Pons (tissue), 1 donor: Measurements from ENCODE around the gene TMEM151B.
A peak's percentile ranks its signal among the peaks of the same experiment; 100 is the strongest.
"Not testable (repeated sequence)": the region's sequence is repeated elsewhere in the genome, so short reads cannot be mapped to it uniquely, and the experiment has no call there.

ENCODE experiments used
- DNase-seq: peaks from one replicate; pipeline ENCODE4 v3.0.0-alpha.2; 2016; ENCODE audit warnings: low spot score

The TMEM151B gene

DNA sequence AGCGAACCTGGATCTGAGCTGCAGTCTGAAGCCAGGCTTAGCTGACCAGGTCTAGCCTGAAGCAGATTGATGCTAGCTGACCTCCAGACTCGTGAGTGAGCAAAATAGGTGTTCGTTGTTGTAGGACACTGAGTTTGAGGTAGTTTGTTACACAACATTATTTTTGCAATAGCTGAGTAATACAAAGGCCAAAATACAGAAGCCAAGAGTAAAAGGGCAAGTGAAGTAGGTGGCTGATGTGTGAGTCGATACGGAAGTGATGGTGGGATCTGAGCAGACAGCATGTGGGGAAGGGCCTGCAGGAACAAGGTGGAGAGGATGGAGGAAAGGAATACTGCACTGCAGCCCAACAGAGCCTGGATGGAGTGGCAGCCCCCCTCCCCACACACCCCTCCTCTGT lies 63.7 kb downstream of the TMEM151B start:
- no peak for DNase-seq

DNA sequence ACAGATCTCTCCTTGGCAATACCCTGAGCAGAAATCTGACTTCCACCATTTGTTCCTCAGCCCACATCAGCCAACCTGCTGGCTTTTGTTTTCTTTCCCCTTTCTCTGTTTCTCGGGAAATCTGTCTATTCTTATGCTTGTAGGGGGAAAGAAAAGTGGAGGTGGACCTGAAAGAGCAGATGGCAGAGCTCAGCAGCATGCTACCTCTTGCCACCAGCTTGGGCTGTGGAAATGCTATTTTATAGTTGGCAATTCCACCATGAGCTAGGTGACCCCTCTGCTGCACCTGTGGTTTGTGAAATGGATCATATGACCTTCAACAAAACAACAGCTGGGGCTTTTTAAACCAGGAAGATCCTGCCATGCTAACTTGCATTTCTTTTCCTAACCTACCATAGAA lies 65.4 kb downstream of the TMEM151B start:
- no peak for DNase-seq

DNA sequence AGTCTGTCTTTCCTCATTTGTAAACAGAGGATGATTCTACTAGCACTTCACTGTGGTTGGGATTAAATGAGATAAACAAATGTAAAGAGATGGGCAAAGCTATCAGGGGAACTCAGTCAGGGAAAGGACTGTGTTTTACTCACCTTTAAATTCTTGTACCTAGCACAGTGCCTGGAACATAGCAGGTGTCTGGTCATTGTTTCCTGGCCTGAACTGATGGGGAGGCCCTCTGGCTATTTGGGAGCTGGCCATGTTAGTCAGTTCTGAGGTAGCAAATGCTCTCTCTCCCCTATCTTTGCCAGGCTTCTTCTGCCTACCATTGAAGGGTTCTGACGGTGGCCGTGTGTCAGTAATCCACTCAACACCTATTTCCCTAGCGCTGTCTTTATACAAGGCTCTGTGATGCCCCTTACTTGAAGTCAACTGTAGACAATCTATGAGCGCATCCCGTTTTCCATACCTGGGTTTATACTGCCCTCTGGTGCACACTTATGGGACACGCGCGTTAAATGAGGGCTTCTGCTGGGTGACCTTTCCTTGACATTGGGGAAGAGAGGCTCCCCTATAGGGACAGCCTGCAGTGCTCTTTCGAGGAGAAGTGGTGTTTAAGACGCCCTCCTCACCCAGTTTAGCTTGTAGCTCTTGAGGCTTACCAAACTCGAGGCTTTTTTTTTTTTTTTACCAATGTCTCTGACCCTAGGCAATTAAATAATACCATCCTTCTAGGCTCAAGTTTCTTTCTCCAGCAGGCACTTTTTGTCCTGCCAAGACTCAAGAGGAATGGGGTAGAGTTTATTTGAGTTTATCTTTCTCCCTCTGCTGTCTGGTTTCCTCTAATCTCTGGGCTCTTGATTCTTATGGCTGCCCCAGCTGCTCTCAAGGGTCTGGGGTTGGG lies 68.2 kb downstream of the TMEM151B start:
- DNase-seq, result peak; percentile 80

DNA sequence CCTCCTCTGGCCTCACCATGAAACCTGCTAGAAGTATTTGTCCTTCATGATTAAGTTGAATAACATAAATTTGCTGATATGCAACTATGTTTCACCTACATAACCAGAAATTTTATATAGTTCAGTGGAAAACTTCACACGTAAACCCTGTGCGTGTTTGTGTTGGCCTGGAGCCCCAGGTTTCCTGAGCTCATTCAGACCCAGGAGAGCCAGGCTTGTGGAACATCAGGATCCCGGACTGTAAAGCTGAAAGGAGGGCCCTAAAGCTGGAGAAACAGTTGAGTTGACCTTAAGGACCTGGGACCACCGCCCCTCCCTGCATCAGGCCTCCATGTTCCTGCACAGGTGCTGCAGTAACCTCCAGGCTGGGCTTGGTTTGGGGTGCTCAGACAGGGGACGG lies 69.1 kb downstream of the TMEM151B start:
- no peak for DNase-seq

DNA sequence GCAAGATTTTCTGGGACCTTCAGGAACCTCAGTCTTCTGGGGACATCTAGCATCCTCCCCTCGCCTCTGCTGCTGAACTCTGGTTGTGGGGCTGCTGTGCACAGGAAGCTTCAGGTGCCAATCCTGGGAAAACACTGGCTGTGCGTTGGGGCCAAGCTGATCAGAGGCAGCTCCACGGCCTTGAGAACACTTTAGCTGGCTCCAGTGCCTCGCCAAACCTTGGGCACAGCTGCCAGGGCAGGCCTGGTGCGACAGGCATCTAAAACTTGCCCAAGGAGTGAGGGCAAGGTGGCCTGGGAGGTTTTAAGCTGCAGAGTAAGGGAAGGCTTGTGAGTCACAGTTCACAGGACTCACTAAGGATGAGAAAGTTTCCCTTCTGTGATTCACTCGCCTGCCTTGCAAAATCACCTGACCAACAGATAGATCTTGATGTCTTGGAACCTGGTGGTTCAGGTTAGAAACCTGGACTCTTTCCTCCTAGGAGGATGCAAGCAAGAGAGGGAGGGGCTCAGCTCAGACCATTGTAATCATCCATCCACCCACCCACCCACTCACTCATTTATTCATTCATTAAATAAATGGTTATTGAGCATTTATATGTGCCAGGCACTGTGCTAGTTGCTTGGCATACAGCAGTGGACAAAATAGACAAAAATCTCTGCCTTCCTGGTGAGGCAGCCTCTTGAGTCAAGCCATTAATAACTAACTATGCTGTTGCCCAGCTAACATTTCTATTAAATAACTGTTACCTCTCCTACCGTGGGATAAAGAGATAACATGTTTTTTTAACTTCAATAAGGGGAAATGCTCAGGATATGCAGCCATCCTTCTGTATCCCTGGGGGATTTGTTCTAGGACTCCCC lies 69.7 kb downstream of the TMEM151B start:
- DNase-seq, result no peak

DNA sequence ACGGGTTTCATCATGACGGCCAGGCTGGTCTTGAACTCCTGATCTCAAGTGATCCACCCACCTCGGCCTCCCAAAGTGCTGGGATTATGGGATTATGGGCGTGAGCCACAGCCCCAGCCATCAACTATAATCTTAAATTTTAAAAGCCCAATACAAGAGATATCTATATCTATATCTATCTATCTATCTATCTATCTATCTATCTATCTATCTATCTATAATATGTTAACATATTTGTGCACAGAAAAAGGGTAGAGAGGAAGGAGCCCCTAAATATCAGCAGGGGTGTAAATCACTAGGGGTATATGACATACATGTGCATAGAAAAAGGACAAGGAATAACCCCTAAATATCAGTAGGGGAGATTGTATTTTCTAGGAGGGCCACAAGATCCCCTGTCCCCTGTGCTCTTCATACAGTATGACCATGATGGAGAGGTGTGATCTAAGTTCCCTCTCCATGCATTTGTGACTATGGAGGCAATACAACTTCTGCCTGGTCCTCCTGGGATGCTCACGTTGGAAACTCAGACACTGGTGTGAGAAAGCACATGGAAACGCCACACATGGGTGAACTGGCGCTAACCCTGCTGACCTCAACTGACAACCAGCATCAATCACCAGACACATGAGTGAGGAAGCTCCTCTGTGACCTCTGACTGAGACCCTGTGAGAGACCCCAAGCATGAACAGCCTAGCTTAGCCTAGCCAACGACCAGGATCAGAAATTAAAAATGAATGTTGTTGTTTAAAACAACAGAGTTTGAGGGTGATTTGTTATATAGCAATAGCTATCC lies 71.0 kb downstream of the TMEM151B start:
- DNase-seq, result no peak

DNA sequence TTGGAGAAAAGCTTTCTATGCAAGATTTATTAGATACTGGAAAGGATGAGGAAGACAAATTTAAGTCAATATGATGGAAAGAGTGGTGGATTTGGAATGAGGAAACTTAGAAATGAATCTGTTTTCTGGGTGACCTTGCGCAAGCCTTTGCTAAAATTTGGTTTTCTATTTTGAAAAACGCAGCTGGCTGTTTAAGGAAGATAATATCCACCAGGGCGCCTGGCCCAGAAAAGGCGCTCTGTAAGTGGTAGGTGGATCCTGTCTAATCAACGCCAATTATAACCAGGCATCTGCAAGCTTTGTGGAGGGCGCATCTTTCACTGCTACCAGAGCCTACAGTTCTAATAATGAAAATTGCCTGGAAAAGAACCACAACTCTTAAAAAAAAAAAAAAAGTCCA lies 71.8 kb downstream of the TMEM151B start:
- DNase-seq, result no peak

DNA sequence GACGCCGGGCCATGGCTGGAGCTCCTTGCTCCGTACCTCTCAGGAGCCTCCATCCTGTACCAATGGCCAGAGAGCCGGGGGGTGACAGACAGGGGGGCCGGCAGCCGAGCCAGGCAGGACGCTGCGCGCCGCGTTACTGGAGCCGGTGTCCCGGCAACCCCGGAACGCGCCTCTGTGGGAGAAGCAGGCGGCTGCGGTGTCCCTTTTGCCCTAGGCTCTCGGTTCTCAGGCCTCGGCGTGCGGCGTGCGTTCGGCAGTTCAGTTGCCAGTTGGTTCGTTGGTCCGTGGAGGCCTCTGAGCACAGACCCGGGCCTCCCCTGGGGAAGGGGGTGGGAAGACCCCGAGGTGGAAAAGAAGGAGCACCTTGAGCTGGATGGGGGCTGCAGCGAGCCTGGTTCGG lies 72.2 kb downstream of the TMEM151B start, which contains the start of gene SPATS1:
Gene SPATS1 (plus strand): TSS at position 162 of the 400 bp plus-strand sequence. CDS start 446 bp downstream, outside the sequence.
- DNase-seq, result no peak

DNA sequence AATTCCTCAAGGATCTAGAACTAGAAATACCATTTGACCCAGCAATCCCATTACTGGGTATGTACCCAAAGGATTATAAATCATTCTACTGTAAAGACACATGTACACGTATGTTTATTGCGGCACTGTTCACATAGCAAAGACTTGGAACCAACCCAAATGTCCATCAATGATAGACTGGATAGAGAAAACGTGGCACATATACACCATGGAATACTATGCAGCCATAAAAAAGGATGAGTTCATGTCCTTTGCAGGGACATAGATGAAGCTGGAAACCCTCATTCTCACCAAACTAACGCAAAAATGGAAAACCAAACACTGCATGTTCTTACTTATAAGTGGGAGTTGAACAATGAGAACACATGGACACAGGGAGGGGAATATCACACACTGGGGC lies 76.6 kb downstream of the TMEM151B start:
- DNase-seq, result not testable (repeated sequence)

DNA sequence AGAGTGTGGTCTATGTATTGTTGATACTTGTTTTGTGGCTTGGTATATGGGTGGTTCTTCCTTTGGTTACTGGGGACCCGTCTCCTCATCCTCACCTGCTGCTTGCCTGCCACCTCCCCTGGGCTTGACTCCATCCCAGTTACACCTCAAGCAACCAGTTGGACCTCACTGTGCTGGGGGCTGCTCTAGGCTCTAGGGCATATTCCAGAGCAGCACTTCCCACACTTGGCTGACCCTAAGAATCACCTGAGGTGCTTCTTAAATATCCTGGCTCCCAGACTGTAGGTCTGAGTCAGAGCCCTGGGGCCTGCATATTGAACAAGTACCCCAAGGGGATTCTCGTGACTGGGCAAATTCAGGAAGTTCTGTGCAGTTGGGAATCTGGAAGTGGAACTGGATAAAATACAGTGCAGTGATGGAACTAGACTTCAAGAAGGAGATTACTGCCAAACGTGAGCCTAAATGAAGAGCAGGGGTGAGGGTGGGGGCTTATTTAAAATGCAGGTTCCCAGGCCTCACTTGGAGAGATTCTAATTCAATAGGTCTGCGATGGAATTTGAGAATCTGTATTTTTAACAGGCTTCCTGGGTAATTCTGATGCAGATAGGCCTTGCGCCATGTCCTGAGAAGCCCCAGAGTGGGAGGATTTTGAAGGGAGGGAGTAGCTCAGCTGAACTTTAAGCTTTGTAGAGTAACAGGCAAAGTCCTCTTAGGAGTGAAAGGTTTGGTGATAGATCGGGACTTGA lies 79.8 kb downstream of the TMEM151B start:
- no peak for DNase-seq

DNA sequence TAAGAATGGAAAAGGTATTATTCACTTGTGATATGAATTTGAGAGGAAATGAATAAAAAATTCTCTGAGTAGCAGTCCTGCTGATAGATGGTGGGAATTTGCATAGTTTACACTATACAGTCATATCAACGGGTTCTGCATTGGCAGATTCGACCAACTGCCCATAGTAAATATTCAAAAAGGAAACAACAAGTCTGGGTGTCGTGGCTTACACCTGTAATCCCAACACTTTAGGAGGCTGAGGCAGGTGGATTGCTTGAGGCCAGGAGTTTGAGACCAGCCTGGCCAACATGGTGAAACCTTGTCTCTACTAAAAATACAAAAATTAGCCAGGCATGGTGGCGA lies 80.4 kb downstream of the TMEM151B start:
- not testable (repeated sequence) for DNase-seq

DNA sequence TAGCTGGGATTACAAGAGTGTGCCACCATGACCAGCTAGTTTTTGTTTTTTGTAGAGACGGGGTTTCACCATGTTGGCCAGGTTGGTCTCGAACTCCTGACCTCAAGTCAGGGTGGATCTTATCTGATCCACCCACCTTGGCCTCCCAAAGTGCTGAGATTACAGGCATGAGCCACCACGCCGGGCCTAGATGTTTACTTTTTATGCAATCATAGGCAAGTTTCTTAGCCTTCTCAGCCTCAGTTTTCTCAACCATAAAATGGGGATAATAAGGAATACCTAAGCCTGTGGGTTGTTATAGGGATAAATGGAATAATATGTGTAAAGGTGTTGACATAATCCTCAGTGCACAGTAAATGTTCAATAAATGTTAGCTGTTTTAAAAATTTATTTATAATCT lies 82.0 kb downstream of the TMEM151B start:
- no peak for DNase-seq

DNA sequence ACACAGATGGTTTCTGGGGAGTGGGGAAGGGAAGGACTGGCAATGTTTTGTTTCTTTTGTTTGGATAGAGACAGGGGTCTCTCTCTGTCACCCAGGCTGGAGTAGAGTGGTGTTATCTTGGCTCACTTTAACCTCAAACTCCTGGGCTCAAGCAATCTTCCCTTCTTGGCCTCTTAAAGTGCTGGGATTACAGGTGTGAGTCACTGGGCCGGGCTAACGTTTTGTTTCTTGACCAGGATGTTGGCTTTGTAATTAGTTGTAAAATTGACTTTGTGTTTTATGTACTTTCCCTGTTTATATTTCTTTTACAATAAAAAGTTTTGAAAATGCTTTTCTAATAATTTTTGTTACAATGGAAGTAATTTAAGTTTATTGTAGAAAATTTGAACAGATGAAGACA lies 83.1 kb downstream of the TMEM151B start:
- no peak for DNase-seq

DNA sequence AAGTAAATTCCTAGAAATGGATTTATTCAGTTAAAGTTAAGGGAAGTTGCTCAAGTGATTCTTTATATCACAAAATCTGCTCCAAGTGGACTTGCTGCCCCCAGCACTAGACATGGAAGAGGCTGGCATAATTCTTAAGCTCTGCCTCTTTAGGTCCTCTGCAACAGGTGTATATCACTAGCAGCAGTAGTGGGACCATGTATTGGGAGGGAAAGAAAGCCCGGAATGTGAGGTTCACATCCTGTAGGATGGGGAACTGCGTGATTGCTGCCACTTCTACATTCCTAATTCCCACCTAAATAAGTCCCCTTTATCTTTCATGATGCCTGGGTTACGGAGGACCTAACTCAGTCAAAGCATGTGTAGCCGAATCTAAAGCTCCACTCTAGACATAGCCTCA lies 85.4 kb downstream of the TMEM151B start:
- no peak for DNase-seq

DNA sequence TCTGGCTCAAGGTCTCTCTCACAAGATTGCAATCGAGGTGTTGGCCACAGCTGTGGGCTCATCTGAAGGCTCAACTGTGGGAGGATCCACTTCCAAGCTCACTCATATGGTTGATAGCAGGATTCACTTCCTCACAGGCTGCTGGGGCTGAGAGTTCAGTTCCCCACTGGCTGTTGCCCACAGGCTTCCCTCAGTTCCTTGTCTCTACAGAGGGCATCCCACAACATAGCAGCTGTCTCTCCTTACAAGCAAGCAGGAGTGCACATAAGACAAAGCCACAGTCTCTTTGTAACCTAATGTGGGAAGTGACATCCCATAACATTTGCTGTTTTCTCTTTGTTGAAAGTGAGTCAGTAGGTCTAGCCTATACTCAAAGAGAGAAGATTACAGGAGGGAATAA lies 86.2 kb downstream of the TMEM151B start:
- no peak for DNase-seq
